Activated CD4-positive, alpha-beta T cell treated with anti-CD3 and anti-CD28 coated beads for 24 hours (primary cell): ENCODE measurements around the gene ZNF394.

Experiments
- DNase-seq, 2 donors: peaks; one replicate each; pipeline ENCODE4 v3.0.0-alpha.2; 2020; ENCODE audit warnings: low read depth in 2 of 2

ZNF394 gene

DNA sequence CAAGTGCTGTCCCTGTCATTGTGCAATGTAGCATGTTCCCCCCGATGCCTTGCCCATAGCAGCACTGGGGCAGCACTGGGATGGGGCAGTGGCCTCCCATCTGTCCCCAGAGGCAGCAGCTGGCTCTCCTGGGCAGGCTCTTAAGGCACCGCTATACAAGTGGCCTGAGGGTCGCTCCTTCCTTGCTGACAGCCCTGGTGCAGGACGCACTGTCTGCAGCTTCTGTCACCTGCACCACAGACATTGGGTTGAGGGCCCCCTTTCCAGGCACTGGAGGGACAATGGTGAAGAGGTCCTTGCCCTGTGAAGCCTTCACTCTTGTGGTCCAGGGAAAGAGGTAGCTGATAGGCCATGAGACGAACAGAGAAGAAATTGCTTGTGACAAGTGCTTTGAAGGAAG is 50.8 kb downstream of the ZNF394 start:
- DNase-seq: no peak

DNA sequence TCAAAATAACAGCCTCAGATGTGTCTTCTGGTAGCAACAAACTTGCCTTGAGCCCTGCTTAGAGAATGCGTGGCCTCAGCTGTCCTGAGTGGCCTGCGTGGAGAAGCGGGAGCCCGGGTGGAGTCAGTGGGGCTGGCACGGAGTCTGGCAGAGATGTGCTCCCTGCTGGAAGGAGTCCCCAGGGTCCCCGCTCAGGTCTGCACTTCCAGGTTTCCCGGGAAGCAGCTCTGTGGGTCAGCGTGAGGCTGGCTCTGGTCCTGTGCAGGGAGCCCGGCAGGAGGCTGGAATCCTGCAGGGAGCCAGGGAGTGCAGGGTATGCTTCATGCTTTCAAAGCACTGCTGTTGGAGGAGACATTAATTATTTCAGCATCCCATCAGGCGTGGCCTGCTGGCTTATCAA is 51.2 kb downstream of the ZNF394 start:
- no peak for DNase-seq

DNA sequence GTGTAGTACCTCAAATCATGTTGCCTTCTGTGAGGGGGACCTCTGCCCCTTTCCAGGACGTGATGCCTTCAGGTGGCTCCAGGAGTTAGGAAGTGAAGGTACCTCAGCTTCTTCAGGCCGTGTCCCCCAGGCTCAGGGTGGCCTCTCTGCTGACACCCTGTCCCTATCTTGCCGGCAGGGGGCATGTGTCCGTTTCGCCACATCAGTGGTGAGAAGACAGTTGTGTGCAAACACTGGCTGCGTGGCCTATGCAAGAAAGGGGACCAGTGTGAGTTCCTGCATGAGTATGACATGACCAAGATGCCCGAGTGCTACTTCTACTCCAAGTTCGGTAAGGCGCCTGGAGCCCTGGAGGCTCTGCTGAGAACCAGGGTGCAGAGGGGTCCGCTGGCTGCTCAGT is 52.1 kb downstream of the ZNF394 start:
- no peak for DNase-seq

DNA sequence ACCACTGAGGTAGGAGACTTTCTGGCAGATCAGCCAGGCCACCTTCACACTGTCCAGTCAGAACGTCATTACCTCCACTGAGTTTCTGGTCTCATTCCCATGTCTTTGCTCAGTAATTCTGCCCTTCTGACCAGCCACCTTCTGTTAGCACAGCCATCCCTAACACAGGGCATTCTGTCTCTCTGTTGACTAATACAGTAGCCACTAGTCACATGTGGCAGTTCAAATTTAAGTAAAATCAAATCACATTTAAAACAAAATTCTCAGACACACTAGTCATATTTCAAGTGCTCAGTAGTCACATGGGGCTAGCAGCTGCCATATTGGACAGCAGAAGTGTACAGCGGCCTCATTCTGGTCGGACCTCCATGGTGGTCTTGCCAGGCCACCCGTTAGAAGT is 54.0 kb downstream of the ZNF394 start:
- DNase-seq: no peak
